Nephron progenitor cell (in vitro differentiated cells): Measurements from ENCODE around the gene RCOR2.

Experiments
- DNase-seq: peaks from one replicate; pipeline ENCODE4 v3.0.0; 2021
- H3K27ac Mint-ChIP-seq: 2 replicates; pipeline ENCODE4 v1.8.0; 2021; ENCODE audit warnings: mild to moderate bottlenecking, moderate library complexity, mixed read lengths
- H3K27me3 Mint-ChIP-seq: 2 replicates; pipeline ENCODE4 v1.8.0; 2021; ENCODE audit warnings: mild to moderate bottlenecking, low read depth, mixed read lengths; ENCODE audit not compliant: poor library complexity
- H3K36me3 Mint-ChIP-seq: 2 replicates; pipeline ENCODE4 v1.8.0; 2021; ENCODE audit warnings: low read depth, mixed read lengths
- H3K4me1 Mint-ChIP-seq: 2 replicates; pipeline ENCODE4 v1.8.0; 2021; ENCODE audit warnings: mixed read lengths
- H3K4me3 Mint-ChIP-seq: 2 replicates; pipeline ENCODE4 v1.8.0; 2021; ENCODE audit warnings: mild to moderate bottlenecking, moderate library complexity, mixed read lengths
- H3K9me3 Mint-ChIP-seq: 2 replicates; pipeline ENCODE4 v1.8.0; 2021; ENCODE audit warnings: mild to moderate bottlenecking, moderate library complexity, mixed read lengths
- TF ChIP-seq, protein P1 (sequence below): fragments of 200-600 bp; sonication (generic); IDR thresholded peaks from 2 replicates; pipeline ENCODE4 v1.5.0; 2021; ENCODE audit warnings: antibody characterized with exemption

The RCOR2 gene

DNA sequence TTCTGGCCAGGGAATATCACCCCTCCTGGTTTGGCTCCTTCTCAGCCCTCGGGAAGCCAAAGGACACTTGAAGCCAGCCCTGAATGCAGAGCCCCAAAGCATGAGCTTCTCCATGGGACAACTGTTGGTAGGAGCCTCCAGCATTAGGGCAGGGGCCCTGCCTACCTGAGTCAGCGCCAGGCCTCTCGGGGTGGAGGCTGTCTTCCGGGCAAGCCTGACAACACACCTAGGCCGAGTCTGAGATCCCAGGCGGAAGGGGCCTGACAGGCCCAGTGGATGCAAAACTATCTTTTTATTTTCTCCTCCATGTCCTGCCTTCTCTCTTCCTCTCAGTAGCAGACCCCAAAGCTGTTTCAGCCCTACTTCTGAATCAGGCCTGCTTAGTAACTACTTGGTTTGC lies 27.6 kb downstream of the RCOR2 start:
- Mint-ChIP-seq H3K36me3 (peaks cover 11% of the 10 kb centered on the region), H3K4me1 (peaks cover 58% of the 10 kb centered on the region), H3K27ac (no peak overlapping the region), H3K4me3 (no peak overlapping the region), H3K9me3 (peaks cover 7% of the 10 kb centered on the region), H3K27me3 (no peaks in the 10 kb centered on the region)
- no peak for DNase-seq
- TF ChIP-seq, protein P1, sequence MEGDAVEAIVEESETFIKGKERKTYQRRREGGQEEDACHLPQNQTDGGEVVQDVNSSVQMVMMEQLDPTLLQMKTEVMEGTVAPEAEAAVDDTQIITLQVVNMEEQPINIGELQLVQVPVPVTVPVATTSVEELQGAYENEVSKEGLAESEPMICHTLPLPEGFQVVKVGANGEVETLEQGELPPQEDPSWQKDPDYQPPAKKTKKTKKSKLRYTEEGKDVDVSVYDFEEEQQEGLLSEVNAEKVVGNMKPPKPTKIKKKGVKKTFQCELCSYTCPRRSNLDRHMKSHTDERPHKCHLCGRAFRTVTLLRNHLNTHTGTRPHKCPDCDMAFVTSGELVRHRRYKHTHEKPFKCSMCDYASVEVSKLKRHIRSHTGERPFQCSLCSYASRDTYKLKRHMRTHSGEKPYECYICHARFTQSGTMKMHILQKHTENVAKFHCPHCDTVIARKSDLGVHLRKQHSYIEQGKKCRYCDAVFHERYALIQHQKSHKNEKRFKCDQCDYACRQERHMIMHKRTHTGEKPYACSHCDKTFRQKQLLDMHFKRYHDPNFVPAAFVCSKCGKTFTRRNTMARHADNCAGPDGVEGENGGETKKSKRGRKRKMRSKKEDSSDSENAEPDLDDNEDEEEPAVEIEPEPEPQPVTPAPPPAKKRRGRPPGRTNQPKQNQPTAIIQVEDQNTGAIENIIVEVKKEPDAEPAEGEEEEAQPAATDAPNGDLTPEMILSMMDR = no peak

DNA sequence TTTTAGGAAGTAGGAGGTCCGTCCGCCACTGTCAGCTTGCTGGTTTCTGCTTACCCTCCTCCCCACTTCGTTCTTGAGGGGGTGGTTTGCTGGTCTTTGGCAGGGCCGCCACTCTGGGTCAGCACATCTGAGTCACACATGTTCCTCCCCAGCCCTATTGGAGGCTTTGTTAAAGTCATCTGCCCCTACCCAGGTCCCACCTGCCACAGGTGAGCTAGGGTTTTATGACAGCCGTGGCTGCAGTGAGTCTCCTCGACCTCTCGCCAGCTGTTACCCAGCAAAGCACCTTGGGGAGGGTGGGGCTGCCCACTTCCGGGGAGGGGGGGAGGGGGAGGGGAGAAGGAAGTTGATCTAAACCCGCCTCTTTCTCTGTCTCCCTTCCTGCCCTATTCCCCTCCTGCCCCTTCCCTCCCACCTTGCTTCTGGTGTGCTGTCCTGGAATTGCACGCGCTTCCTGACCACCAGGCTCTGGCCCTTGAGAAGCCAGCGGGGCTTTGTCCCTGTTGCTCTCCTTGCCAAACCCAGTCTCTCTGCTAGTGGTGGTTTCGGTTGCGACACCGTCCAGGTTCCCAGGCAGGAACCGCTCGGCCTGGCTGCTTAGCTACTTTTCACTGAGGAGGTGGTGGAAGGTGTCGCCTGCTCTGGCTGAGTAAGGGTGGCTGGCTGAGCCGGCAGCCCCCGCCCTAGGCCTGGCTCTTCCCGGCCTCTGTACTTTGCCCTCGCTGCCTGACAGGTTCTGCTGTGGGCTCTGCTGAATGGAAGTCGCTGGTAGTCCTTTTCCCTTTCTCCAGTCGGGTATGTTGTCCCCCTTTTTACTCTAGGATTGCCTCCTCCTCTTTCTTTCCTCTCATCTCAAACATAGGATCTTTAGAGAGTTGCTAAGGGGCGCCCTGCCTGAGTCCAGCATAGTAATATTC lies 28.5 kb downstream of the RCOR2 start:
- Mint-ChIP-seq H3K4me1 (peaks cover 67% of the 10 kb centered on the region), H3K27ac (peak overlapping the region; percentile 87), H3K27me3 (no peaks in the 10 kb centered on the region), H3K36me3 (peaks cover 4% of the 10 kb centered on the region), H3K4me3 (peak overlapping the region; percentile 73), H3K9me3 (peaks cover 3% of the 10 kb centered on the region)
- DNase-seq = peak; percentile 23
- TF ChIP-seq, protein P1 = no peak

DNA sequence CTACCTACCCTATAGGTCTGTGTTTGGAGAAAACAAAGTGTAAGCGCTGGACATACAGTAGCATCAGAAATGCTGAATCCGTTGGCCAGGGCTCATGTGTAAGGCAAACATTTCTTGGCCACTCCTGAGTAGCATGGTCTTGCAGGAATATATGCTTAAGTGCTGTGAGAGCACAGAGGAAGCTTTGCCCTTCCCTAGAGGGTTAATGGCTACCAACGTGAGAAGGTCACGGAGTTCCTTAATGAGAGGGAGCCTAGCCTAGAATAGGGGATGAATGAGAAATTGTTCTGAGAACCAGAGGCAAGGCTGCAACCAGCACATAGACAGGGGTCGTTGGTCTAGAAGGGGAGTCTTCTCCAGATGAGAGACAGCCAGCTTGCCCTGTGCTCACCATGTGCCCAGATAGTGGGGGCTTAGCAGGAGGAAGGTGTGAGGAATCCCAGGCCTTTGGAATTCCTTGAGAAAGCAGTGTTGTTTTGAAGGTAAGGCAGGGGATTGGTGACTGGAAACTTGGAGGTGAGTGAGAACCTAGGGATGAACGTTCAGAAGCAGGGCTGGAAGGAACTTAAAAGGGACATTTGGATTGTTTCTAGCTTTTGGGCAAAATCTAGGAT lies 29.5 kb downstream of the RCOR2 start:
- peaks cover 77% of the 10 kb centered on the region for H3K4me1 Mint-ChIP-seq
- H3K9me3 Mint-ChIP-seq = no peaks in the 10 kb centered on the region
- no peaks in the 10 kb centered on the region for H3K27me3 Mint-ChIP-seq
- DNase-seq = no peak
- TF ChIP-seq, protein P1 = no peak
- H3K36me3 Mint-ChIP-seq = no peaks in the 10 kb centered on the region
- peak overlapping the region; percentile 48 for H3K4me3 Mint-ChIP-seq
- peak overlapping the region; percentile 68 for H3K27ac Mint-ChIP-seq

DNA sequence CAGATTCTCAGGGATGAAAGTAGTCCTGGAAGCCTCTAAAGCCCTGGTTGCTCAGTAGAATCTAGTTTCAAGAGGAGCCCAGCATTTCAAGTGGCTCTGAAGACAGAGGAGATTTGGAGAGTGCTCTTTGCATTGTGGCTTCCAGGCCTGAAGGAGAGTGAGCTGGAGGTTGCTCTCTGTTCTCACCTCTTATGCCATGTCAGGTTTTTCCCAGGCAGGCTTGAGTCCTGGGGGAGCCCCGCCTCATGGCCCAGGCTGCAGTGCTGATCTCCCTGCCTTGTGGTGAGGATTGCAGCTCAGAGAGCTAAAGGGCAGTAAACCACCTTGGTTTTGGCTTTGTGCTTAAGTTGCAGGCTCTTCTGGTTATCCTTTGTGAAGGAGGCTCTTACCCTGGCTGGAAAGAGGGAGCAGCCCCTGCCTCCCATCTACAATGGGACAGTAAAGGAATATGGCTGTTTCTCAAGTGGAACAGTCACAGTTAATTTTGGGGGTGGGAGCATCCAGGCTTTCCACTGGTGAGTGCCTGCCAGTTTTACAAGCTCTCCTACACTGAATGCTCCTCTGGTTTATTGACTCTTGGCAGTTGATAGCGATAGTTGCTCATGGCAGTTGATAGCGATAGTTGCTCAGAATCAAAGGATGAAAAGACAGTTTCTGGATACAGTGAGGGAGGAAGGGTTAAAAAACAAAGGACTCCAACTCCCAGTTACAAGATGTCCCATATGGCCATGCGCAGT lies 32.6 kb downstream of the RCOR2 start:
- H3K9me3 Mint-ChIP-seq = no peaks in the 10 kb centered on the region
- DNase-seq = no peak
- H3K27ac Mint-ChIP-seq = peak overlapping the region; percentile 94
- peaks cover 79% of the 10 kb centered on the region for H3K4me1 Mint-ChIP-seq
- H3K36me3 Mint-ChIP-seq = peaks cover 6% of the 10 kb centered on the region
- H3K27me3 Mint-ChIP-seq = no peaks in the 10 kb centered on the region
- TF ChIP-seq, protein P1 = no peak
- H3K4me3 Mint-ChIP-seq = no peak overlapping the region

DNA sequence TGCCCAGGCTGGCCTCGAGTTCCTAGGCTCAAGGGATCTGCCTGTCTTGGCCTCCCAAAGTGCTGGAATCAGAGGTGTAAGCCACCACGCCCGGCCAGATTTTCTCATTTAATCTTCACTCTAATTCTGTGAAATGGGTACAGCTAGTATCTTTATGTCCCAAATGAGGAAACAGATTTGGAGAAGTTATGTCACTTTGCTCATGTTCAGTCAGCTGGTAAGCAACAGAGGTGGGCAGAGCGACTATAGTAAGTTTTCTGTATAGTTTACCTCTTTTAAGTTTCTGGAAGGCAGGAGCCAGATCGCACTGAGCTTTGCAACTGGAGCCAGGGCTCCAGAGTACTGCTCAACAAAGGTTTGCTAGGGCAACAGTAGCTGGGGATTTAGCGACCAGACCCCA lies 33.2 kb downstream of the RCOR2 start:
- DNase-seq = no peak
- TF ChIP-seq, protein P1 = no peak
- no peaks in the 10 kb centered on the region for H3K9me3 Mint-ChIP-seq
- H3K4me3 Mint-ChIP-seq = no peak overlapping the region
- peaks cover 6% of the 10 kb centered on the region for H3K36me3 Mint-ChIP-seq
- H3K27ac Mint-ChIP-seq = peak overlapping the region; percentile 94
- no peaks in the 10 kb centered on the region for H3K27me3 Mint-ChIP-seq
- H3K4me1 Mint-ChIP-seq = peaks cover 81% of the 10 kb centered on the region
